HEK293T (cell line): ENCODE results near the gene RRAS.

Experiments
- CTCF ChIA-PET: fragments of 350-600 bp; formaldehyde crosslinking; extraction: SDS; loops from one replicate; lab custom pipeline; 2021; ENCODE audit warnings: antibody characterized with exemption, inconsistent platforms; lab: Yijun Ruan, JAX
- POLR2A ChIA-PET: fragments of 350-600 bp; formaldehyde crosslinking; extraction: SDS; loops from one replicate; lab custom pipeline; 2020; ENCODE audit warnings: antibody characterized with exemption, inconsistent platforms; lab: Yijun Ruan, JAX
- DNase-seq: peaks from one replicate; pipeline ENCODE4 v3.0.0; 2012; ENCODE audit warnings: mixed read lengths; ENCODE audit errors: extremely low spot score
- ARNT ChIP-seq: fragments of 450-650 bp; IDR thresholded peaks from 2 replicates; pipeline ENCODE4 v1.6.1; 2017; ENCODE audit warnings: mild to moderate bottlenecking
- BHLHE40 ChIP-seq: fragments of 450-650 bp; IDR thresholded peaks from 2 replicates; pipeline ENCODE4 v1.6.1; 2016; ENCODE audit warnings: mild to moderate bottlenecking, moderate library complexity, borderline replicate concordance
- CTBP1 ChIP-seq: fragments of 450-650 bp; IDR thresholded peaks from 2 replicates; pipeline ENCODE4 v1.6.1; 2016; ENCODE audit warnings: borderline replicate concordance
- ELF4 ChIP-seq: fragments of 450-650 bp; IDR thresholded peaks from 2 replicates; pipeline ENCODE4 v1.6.1; 2017; ENCODE audit warnings: antibody characterized with exemption
- FOXA1 ChIP-seq: fragments of 450-650 bp; IDR thresholded peaks from 2 replicates; pipeline ENCODE4 v1.6.1; 2016; ENCODE audit warnings: mild to moderate bottlenecking
- FOXK2 ChIP-seq: fragments of 450-650 bp; IDR thresholded peaks from 2 replicates; pipeline ENCODE4 v1.6.1; 2016; ENCODE audit warnings: mild to moderate bottlenecking
- FOXM1 ChIP-seq: fragments of 450-650 bp; IDR thresholded peaks from 2 replicates; pipeline ENCODE4 v1.6.1; 2017; ENCODE audit warnings: mild to moderate bottlenecking, borderline replicate concordance
- HDGF ChIP-seq: fragments of 450-650 bp; IDR thresholded peaks from 2 replicates; pipeline ENCODE4 v1.6.1; 2017; ENCODE audit warnings: antibody characterized with exemption, borderline replicate concordance
- L3MBTL2 ChIP-seq: fragments of 450-650 bp; conservative IDR thresholded peaks from 2 replicates; pipeline ENCODE4 v1.6.1; 2016; ENCODE audit warnings: mild to moderate bottlenecking
- LEF1 ChIP-seq: fragments of 450-650 bp; IDR thresholded peaks from 2 replicates; pipeline ENCODE4 v1.6.1; 2017; ENCODE audit warnings: mild to moderate bottlenecking, borderline replicate concordance
- NFRKB ChIP-seq: fragments of 450-650 bp; IDR thresholded peaks from 2 replicates; pipeline ENCODE4 v1.6.1; 2016; ENCODE audit warnings: mild to moderate bottlenecking, moderate library complexity
- PKNOX1 ChIP-seq: fragments of 450-650 bp; IDR thresholded peaks from 2 replicates; pipeline ENCODE4 v1.6.1; 2016
- SP1 ChIP-seq: fragments of 450-650 bp; IDR thresholded peaks from 2 replicates; pipeline ENCODE4 v1.6.1; 2017
- SUZ12 ChIP-seq: fragments of 450-650 bp; IDR thresholded peaks from 2 replicates; pipeline ENCODE4 v1.6.1; 2016; ENCODE audit warnings: mild to moderate bottlenecking
- TARDBP ChIP-seq: fragments of 450-650 bp; IDR thresholded peaks from 2 replicates; pipeline ENCODE4 v1.6.1; 2016
- ZNF384 ChIP-seq: fragments of 450-650 bp; IDR thresholded peaks from 2 replicates; pipeline ENCODE4 v1.6.1; 2016

RRAS gene

GRCh38 chr19:49687150-49687549 lies 47.2 kb upstream of the RRAS start:
- TF ChIP-seq ELF4, result no peak
- POLR2A ChIA-PET, result no interaction called here
- no peak for DNase-seq
- CTCF ChIA-PET, result interaction anchor here (0.6 kb wide), 1 partner anchor 62 kb away, joined by 9 read pairs; no protein-coding TSS in a partner anchor

GRCh38 chr19:49686503-49687088 lies 46.7 kb upstream of the RRAS start:
- no peak for DNase-seq
- TF ChIP-seq PKNOX1 (no peak), FOXA1 (no peak), FOXM1 (no peak), SUZ12 (no peak), NFRKB (no peak), TARDBP (no peak), SP1 (no peak), ARNT (no peak), BHLHE40 (no peak), CTBP1 (no peak), LEF1 (no peak), FOXK2 (no peak), ELF4 (no peak), ZNF384 (no peak), HDGF (no peak), L3MBTL2 (no peak)
- POLR2A ChIA-PET, result no interaction called here
- CTCF ChIA-PET, result interaction anchor here (0.6 kb wide), 1 partner anchor 63 kb away, joined by 9 read pairs; no protein-coding TSS in a partner anchor

- TF ChIP-seq TARDBP (no peak), BHLHE40 (no peak), SUZ12 (no peak), FOXK2 (no peak), ZNF384 (no peak), NFRKB (no peak), HDGF (no peak), SP1 (no peak), CTBP1 (no peak), FOXM1 (no peak), PKNOX1 (no peak), LEF1 (no peak), ELF4 (no peak)
- no peak for DNase-seq
- CTCF ChIA-PET, result no interaction called here
- POLR2A ChIA-PET, result interaction anchor here (0.8 kb wide), 1 partner anchor 45 kb away, joined by 3 read pairs; no protein-coding TSS in a partner anchor
Observed at GRCh38 chr19:49685845-49686332, 45.9 kb upstream of the RRAS start.

- DNase-seq, result no peak
Observed at GRCh38 chr19:49684983-49685553, 45.1 kb upstream of the RRAS start.

GRCh38 chr19:49684251-49684982 lies 44.5 kb upstream of the RRAS start:
- DNase-seq, result peak; percentile 40
- POLR2A ChIA-PET, result no interaction called here
- TF ChIP-seq ELF4, result no peak
- TF ChIP-seq NFRKB, result no peak
- TF ChIP-seq SUZ12, result no peak
- TF ChIP-seq LEF1, result no peak
- TF ChIP-seq SP1, result no peak
- TF ChIP-seq PKNOX1, result no peak
- no peak for TF ChIP-seq L3MBTL2
- TF ChIP-seq FOXM1, result no peak
- TF ChIP-seq CTBP1, result no peak
- no peak for TF ChIP-seq HDGF
- no peak for TF ChIP-seq ARNT
- no peak for TF ChIP-seq FOXK2
- no peak for TF ChIP-seq ZNF384
- TF ChIP-seq BHLHE40, result no peak
- TF ChIP-seq FOXA1, result no peak
- TF ChIP-seq TARDBP, result no peak
- CTCF ChIA-PET, result no interaction called here

More at GRCh38 chr19:49684983-49685553, 45.1 kb upstream of the RRAS start:
- ChIA-PET CTCF (interaction anchor here (0.6 kb wide), 1 partner anchor 14 kb away, joined by 4 read pairs; no protein-coding TSS in a partner anchor), POLR2A (interaction anchor here (0.8 kb wide), 1 partner anchor 45 kb away, joined by 3 read pairs; no protein-coding TSS in a partner anchor)
- TF ChIP-seq NFRKB (no peak), SUZ12 (no peak), TARDBP (no peak), FOXK2 (no peak), HDGF (no peak), FOXM1 (no peak), BHLHE40 (no peak), ARNT (no peak), CTBP1 (no peak), ELF4 (no peak), SP1 (no peak), FOXA1 (no peak), PKNOX1 (no peak), ZNF384 (no peak), L3MBTL2 (no peak)
